Large intestine (tissue), 3 donors: ENCODE results near the gene DAAM1. TPM values are rescaled to one million over a fixed set of nuclear protein-coding genes. Genes with fewer than 3 reads are reported as not detected.

Experiments
- DNase-seq, 2 donors: peaks; one replicate each; pipeline versions ENCODE4 v3.0.0 to v3.0.0-alpha.2; 2013
- H3K27ac ChIP-seq: one replicate; pipeline ENCODE4 v1.5.1; 2013; ENCODE audit warnings: low read length
- H3K27me3 ChIP-seq: 2 replicates; pipeline ENCODE4 v1.6.1; 2013; ENCODE audit warnings: low read length; ENCODE audit not compliant: control insufficient read depth, insufficient read depth
- H3K36me3 ChIP-seq: 2 replicates; pipeline ENCODE4 v1.6.1; 2013; ENCODE audit warnings: low read length; ENCODE audit not compliant: control insufficient read depth, insufficient read depth
- H3K4me1 ChIP-seq: one replicate; pipeline ENCODE4 v1.6.1; 2013; ENCODE audit warnings: low read length; ENCODE audit not compliant: control insufficient read depth, insufficient read depth
- H3K4me3 ChIP-seq: one replicate; pipeline ENCODE4 v1.5.1; 2013; ENCODE audit warnings: low read length
- H3K9me3 ChIP-seq: one replicate; pipeline ENCODE4 v1.6.1; 2013; ENCODE audit warnings: mild to moderate bottlenecking, low read depth, low read length, moderate library complexity; ENCODE audit not compliant: control insufficient read depth
- WGBS: methylation state at CpG from one replicate; pipeline ENCODE4 v1.1.5; 2013; ENCODE audit warnings: low lambda C conversion rate; ENCODE audit not compliant: insufficient coverage; 5-methylcytosine and 5-hydroxymethylcytosine counted together
- polyA plus RNA-seq: library from polyadenylated mRNA; unstranded; fragments of 120-200 nt; gene quantifications from one replicate; pipeline ENCODE4 v1.2.1, GENCODE V29; 2013

The DAAM1 gene
- polyA plus RNA-seq, 1 donor, result 37.9 TPM

DNA sequence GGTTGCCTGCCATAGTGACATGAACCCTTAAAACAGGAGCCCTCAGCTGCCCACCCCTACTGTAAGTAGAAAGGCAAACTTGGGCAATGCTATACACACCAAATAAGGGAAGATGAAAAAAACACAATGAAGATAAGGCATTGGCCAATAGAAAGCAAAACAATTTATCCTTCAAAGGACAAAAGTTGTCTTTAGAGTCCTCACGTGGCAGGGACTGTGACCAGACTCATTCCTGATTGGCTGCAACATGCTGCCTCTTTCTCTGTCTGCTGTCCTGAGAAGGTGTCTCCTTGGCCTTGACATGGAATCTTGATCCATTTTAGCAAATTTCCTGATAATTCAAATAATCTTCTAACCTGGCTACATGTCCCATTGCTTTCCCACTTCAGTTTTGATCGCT lies 144.8 kb downstream of the DAAM1 start:
- WGBS, result 100% methylated on average over 1 of the region's 2 CpGs
- Histone ChIP-seq H3K4me3 (no peak overlapping the region), H3K9me3 (no peaks in the 10 kb centered on the region), H3K27ac (peak overlapping the region; percentile 64), H3K4me1 (peaks cover 28% of the 10 kb centered on the region), H3K27me3 (no peaks in the 10 kb centered on the region), H3K36me3 (peaks cover 19% of the 10 kb centered on the region)
- peak in 1 of 2 donors; percentile 25 for DNase-seq

DNA sequence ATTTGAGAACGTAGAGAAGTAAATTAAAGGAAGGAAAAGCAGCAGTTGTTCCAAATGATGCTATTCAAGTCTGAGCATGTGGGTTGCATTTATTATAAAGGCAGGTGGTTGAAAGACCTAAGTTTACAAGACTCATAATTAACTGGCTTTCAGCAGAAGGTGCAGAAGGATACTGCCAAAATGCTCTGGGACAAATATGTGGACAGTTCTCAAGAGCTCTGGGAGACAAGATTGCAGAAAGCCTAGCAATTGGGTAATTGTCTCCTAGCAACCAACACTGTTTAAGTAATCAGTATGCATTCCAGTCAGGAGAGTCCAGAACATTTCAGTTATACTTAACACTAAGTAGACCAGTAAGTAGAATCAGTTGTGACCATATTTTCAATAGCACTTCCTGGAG lies 145.2 kb downstream of the DAAM1 start:
- 75% methylated on average over 1 of the region's 1 CpG for WGBS
- Histone ChIP-seq H3K27ac (peak overlapping the region; percentile 64), H3K4me1 (peaks cover 28% of the 10 kb centered on the region), H3K36me3 (peaks cover 17% of the 10 kb centered on the region), H3K4me3 (no peak overlapping the region), H3K27me3 (no peaks in the 10 kb centered on the region), H3K9me3 (no peaks in the 10 kb centered on the region)
- peak; percentile 75 to 85 for DNase-seq

GRCh38 chr14:59334253-59334652 lies 145.8 kb downstream of the DAAM1 start:
- no peak for DNase-seq
- peaks cover 17% of the 10 kb centered on the region for H3K36me3 ChIP-seq
- H3K27me3 ChIP-seq, result no peaks in the 10 kb centered on the region
- H3K4me1 ChIP-seq, result peaks cover 28% of the 10 kb centered on the region
- H3K27ac ChIP-seq, result peak overlapping the region; percentile 64
- 66% methylated on average over 2 of the region's 3 CpGs for WGBS
- no peak overlapping the region for H3K4me3 ChIP-seq
- H3K9me3 ChIP-seq, result no peaks in the 10 kb centered on the region

DNA sequence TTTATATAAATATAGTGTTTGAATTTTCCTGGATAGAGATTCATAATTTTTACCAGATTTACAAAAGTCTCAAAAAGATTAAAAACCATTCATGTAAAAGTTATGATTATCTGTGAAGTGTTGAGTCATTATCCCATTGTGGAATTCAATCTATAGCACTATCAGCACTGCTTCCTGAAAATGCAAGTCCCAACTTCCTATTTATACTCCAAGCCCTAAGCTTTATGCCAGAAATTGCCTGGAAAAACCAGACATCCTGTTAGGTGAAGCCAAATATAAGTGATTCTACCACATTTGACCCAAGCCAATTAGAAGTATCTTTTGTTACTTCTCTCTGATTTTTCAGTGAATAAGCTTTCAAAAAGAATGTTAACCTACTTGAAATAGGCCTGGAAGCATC lies 147.6 kb downstream of the DAAM1 start:
- no peak overlapping the region for H3K27ac ChIP-seq
- no peaks in the 10 kb centered on the region for H3K9me3 ChIP-seq
- H3K27me3 ChIP-seq, result no peaks in the 10 kb centered on the region
- DNase-seq, result no peak
- peaks cover 10% of the 10 kb centered on the region for H3K36me3 ChIP-seq
- no peak overlapping the region for H3K4me3 ChIP-seq
- H3K4me1 ChIP-seq, result peaks cover 28% of the 10 kb centered on the region

DNA sequence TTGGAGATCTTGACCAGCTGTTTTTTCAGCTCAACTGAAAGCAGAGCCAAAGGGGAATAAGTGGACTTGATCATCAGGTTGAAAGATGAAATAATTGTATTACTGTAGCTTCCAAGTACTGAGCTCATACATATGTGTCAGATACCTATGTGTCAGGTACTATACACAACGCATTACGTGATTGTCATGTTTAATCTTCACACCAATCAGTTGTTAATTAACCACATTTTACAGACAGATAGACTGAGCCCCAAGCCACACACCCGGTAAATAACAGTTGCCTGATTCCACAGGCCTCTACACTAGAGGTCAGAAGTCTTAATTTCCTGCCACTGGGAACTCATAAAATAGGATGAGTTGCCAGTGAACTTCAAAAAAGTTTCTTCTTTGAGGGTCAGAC lies 148.2 kb downstream of the DAAM1 start:
- Histone ChIP-seq H3K4me3 (no peak overlapping the region), H3K27ac (peak overlapping the region; percentile 76), H3K9me3 (no peaks in the 10 kb centered on the region), H3K4me1 (peaks cover 31% of the 10 kb centered on the region), H3K36me3 (peaks cover 5% of the 10 kb centered on the region), H3K27me3 (no peaks in the 10 kb centered on the region)
- DNase-seq, result no peak
- WGBS, result no CpG with 5 or more reads among the region's 3 CpGs

DNA sequence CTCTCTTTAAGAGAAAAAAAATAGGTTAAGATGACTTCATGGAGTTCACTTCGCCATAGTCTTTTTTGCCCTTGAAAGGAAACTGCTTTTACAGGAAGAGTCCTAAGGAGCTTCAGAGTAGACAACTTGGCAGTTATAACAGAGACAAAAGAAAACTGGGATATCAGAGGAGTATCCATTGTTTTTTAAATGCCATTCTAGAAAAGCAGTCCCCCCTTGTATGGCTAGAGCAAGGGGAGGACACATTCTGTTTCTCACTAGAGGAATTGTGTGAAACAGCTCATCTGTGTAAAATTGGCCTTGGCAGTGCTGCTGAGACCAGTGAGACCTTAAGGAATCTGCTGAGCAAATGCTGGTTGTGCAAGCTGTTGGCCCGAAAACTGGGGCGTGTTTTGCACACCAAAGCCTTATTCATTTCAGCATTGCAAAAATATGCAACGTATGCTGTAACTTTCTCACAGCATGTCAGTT lies 148.7 kb downstream of the DAAM1 start:
- Histone ChIP-seq H3K4me3 (no peak overlapping the region), H3K9me3 (no peaks in the 10 kb centered on the region), H3K4me1 (peaks cover 31% of the 10 kb centered on the region), H3K27me3 (no peaks in the 10 kb centered on the region), H3K27ac (peak overlapping the region; percentile 76), H3K36me3 (peaks cover 2% of the 10 kb centered on the region)
- DNase-seq, result peak in 1 of 2 donors; percentile 49
- WGBS, result 100% methylated on average over 1 of the region's 4 CpGs

DNA sequence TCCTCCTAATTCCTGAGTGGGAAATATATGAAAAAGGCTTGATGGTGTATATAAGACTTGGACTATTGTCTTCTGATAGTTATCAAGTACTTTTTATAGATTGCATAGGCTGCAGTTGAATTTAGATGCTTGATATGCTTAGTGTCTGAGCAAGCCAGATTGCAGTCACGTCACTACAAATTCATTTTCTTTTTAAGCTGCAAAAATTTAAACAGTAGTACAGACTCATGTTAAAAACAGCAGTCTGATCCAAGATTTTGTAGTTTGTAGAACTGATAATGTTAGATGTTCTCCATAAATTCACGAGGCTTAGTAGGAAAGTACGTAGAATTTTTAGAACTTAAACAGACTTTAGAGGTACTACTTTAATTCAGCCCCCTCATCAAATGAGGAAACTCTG lies 150.3 kb downstream of the DAAM1 start:
- Histone ChIP-seq H3K36me3 (no peaks in the 10 kb centered on the region), H3K27ac (no peak overlapping the region), H3K4me3 (no peak overlapping the region), H3K27me3 (no peaks in the 10 kb centered on the region), H3K4me1 (peaks cover 25% of the 10 kb centered on the region), H3K9me3 (no peaks in the 10 kb centered on the region)
- DNase-seq, result no peak
- 100% methylated on average over 1 of the region's 3 CpGs for WGBS

DNA sequence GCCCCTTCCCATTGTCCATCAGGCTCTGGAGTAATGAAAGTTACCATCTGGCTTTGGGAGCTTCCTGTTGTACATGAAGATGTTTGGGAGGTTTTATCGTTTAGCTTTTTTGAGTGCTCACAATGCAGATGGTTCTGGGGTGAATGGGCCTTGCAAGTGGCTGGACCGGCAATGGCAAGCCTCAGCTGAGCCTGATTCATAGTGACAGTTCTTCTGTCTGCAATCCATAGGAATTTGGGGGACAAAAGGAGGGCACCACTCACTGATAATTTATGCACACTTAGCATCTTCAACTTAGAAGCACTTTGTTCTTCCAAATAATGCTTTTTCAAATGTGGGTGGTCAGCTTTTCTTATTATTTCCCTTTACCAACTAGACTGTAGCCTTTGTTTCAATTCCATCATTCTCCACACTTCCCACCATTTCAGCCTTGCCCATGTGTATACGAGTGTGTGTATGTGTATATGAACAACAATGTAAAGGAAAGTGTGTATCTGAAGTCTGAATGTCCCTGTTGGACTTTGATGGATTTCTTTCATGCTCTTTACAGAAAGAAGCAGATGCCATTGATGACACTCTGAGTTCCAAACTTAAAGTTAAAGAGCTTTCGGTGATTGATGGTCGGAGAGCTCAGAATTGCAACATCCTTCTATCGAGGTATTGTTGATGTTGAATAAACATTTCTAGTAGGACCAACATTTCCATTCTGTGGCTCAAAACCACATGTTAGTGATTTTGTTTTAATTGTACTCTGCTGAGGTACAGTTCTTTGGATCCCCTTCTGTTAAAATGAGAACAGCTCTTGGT lies 151.3 kb downstream of the DAAM1 start:
- Histone ChIP-seq H3K9me3 (no peaks in the 10 kb centered on the region), H3K4me1 (peaks cover 21% of the 10 kb centered on the region), H3K4me3 (no peak overlapping the region), H3K27ac (no peak overlapping the region), H3K36me3 (no peaks in the 10 kb centered on the region), H3K27me3 (no peaks in the 10 kb centered on the region)
- 100% methylated on average over 2 of the region's 6 CpGs for WGBS
- DNase-seq, result no peak

GRCh38 chr14:59341858-59342477 lies 153.5 kb downstream of the DAAM1 start:
- H3K4me1 ChIP-seq, result peaks cover 32% of the 10 kb centered on the region
- peak in 1 of 2 donors; percentile 26 for DNase-seq
- H3K4me3 ChIP-seq, result no peak overlapping the region
- peaks cover 5% of the 10 kb centered on the region for H3K36me3 ChIP-seq
- no peaks in the 10 kb centered on the region for H3K27me3 ChIP-seq
- no peaks in the 10 kb centered on the region for H3K9me3 ChIP-seq
- WGBS, result no CpG with 5 or more reads among the region's 4 CpGs
- H3K27ac ChIP-seq, result no peak overlapping the region

DNA sequence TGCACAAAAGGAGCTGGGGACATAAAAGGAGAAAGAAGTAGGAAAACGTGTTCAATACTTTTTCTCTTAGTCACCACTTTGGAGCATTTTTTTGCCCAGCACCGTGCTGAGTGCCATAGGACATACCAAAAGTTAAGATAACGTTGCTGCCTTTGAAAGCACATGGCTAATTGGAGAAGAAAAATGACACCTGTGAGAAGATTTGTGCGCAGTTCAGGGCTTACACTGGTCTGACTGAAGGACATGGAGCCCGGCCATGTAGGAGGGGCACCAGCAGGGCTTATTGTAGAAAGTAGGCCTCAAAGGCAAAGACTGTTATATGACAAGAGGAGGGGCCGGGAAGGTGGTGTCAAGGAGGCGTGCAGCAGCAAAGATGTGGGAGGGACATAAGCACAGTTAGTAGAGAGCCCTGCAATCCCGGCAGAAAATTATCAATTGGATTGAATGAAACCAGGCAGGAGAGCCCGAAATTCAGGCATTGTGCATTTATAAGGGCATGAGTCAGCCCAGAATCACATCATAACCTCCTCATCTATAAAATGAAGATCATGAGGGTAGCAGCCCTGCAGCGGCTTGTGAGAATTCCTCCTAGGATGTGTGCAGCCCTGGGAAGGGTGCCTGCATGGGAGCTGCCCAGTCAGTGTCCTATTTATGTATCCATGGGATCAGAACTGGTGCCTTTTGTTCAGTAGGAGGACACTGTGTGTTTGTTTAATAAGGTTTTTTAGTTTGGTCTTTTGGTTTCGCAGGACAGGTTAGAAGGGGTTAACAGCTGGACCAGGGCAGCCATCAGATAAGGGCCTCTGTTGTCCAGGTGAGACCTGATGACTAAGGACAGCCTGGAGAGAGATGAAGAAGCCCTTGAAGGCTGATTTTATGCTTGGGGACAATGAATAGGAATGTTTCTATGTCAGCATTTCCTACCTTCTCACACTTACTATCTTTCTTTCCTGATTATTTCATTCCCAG lies 154.3 kb downstream of the DAAM1 start:
- WGBS, result 60% methylated on average over 1 of the region's 11 CpGs
- no peak overlapping the region for H3K4me3 ChIP-seq

More for the DNA sequence above, 154.3 kb downstream of the DAAM1 start:
- DNase-seq, result peak in 1 of 2 donors; percentile 24
- H3K36me3 ChIP-seq, result peaks cover 5% of the 10 kb centered on the region
- peaks cover 34% of the 10 kb centered on the region for H3K4me1 ChIP-seq
- H3K27ac ChIP-seq, result peak overlapping the region; percentile 18
- H3K27me3 ChIP-seq, result no peaks in the 10 kb centered on the region
- H3K9me3 ChIP-seq, result no peaks in the 10 kb centered on the region
